T-helper 9 cell (primary cell): ENCODE data around the gene BFSP1.

Experiments
- DNase-seq: peaks from one replicate; pipeline ENCODE4 v3.0.0-alpha.2; 2020

The BFSP1 gene

GRCh38 chr20:17495826-17496225 lies 35.4 kb downstream of the BFSP1 start:
- no peak for DNase-seq

GRCh38 chr20:17494201-17494600 lies 37.0 kb downstream of the BFSP1 start:
- no peak for DNase-seq

GRCh38 chr20:17493173-17493572 lies 38.0 kb downstream of the BFSP1 start:
- no peak for DNase-seq

GRCh38 chr20:17491488-17491887 lies 39.7 kb downstream of the BFSP1 start:
- DNase-seq: no peak

- no peak for DNase-seq
Observed at GRCh38 chr20:17491041-17491440, 40.1 kb downstream of the BFSP1 start.

DNA sequence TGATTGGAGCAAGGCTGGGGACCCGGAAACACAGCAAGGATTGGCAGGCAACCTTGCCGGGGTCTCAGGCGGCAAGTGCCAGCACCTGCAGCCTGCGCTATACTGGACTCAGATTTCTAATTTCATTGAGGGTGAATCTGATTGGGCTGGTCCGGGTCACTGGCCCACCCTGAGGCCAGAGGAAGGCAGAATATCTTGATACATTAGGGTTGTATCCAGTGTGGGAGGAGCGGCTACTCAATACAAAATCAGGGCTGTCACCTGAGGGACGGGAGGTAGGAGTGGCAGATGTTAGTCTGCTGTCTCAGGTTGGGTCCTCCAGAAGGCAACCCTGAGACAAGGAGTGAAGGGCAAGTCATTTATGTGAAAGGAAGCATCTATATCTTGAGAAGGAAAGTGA lies 40.7 kb downstream of the BFSP1 start:
- no peak for DNase-seq

DNA sequence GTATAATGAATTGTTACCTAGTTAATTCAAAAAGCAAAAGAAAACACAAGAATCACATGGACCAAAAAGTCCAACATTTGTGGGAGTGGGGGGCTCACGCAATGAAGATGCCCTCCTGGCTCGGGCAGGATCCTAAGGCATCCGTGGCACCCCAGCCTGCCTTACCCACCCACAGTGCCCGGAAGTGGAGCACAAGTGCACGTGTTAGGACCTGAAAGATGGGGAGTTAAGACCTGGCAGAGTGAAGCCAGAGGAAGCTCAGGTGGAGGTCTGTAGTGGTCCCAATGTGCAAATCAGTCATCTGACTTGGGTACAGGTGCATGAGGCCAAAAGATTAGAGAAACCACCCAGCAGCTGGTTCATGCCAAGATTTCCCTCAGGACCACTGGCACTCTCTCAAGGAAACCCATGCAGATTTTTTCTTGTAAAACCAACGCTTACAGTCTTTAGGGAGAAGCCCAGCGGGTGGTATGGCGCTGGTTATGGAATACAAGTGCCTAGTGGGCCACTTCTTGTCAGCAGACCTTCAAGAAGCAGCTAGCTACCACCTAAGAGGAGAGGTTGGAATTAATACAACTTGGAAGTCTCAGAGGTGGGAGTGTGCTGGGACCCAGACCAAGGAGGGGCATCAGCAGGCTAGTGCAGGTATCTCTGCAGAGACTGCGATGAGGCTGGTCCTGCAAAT lies 42.1 kb downstream of the BFSP1 start:
- DNase-seq: no peak

- DNase-seq: no peak
Observed at GRCh38 chr20:17485017-17485416, 46.2 kb downstream of the BFSP1 start.

DNA sequence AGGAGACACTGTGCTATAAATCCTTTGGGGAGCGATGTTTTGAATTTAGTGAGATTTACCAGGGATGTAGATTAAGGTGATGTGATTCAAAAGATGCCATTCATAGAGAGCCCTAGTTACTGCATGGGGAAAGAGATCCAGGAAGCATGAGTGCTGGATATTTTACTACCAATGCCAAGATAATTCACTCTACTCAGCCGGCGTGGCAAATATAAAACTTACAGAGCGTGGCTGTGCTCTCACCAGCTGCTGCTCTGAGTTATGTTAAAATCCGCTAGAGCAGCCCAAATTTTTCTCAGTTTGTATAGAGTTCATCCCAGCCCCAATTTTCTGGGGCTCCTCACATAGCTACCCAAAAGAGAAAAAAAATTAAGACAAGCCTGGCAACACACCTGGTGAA lies 48.6 kb downstream of the BFSP1 start:
- no peak for DNase-seq

- DNase-seq: no peak
Observed at GRCh38 chr20:17481661-17482060, 49.5 kb downstream of the BFSP1 start.

DNA sequence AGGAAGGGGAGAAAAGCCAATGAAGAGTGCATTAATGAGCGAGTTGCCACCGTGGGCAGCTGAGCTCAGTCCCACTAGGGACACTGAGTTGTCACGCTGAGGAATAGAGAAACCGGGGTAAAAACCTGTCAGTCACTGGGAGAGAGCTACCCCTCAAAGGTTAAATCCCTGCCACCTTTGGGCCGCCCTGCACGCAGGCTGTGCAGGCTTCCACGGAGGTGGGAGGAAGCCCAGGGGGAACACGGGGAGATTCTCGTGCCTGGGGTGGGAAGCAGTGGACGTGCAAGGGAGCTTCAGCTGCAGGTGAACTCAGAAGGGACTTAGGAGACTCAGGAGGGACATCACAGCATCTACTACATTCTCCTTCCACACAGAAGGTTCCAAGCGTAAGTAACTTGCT lies 50.5 kb downstream of the BFSP1 start:
- DNase-seq: no peak

DNA sequence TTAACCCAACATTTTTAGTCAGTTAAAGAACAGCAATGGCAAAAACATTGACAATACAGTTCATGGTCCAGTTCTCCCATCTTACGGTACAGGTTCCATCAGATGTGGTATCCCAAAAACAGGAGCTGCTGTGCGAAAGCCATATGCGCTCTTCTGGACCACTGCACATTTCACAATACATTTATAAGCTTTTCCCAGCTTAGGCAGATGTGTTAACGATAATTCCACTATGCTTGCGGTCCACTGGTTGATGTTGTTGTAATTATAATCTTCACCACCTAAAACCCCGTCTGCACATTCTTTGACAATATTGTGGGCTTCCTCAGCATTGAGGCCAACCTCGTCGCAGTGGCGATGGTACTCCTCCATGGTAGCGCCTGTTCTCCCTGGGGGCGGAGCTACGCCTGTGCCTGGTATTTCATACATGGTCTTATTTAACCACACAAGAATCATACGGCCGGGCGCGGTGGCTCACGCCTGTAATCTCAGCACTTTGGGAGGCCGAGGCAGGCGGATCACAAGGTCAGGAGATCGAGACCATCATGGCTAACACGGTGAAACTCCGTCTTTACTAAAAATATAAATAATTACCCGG lies 52.0 kb downstream of the BFSP1 start:
- no peak for DNase-seq

- DNase-seq: no peak
Observed at GRCh38 chr20:17473659-17474058, 57.5 kb downstream of the BFSP1 start.

GRCh38 chr20:17471606-17472187 lies 59.5 kb downstream of the BFSP1 start:
- no peak for DNase-seq

GRCh38 chr20:17470973-17471372 lies 60.2 kb downstream of the BFSP1 start:
- DNase-seq: no peak

DNA sequence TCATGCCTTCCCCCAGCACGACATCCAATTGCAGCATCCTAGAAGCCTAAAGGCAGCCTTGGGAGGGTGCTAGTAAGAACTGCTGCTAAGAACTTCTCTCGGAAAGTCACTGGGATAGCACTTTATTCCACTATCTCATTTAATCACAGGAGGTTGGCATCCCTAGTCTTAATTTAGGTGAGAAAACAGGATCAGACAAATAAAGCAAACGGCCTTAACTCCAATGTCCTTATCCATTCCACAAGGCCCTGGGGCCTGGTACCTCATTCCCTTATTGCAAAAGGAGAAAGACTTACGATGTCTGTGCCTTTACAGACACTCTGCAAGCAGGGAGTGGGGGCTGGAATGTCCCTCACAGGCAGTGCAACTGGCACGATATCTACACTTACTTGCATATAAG lies 60.7 kb downstream of the BFSP1 start:
- DNase-seq: no peak

- DNase-seq: no peak
Observed at GRCh38 chr20:17469246-17470030, 61.7 kb downstream of the BFSP1 start.

DNA sequence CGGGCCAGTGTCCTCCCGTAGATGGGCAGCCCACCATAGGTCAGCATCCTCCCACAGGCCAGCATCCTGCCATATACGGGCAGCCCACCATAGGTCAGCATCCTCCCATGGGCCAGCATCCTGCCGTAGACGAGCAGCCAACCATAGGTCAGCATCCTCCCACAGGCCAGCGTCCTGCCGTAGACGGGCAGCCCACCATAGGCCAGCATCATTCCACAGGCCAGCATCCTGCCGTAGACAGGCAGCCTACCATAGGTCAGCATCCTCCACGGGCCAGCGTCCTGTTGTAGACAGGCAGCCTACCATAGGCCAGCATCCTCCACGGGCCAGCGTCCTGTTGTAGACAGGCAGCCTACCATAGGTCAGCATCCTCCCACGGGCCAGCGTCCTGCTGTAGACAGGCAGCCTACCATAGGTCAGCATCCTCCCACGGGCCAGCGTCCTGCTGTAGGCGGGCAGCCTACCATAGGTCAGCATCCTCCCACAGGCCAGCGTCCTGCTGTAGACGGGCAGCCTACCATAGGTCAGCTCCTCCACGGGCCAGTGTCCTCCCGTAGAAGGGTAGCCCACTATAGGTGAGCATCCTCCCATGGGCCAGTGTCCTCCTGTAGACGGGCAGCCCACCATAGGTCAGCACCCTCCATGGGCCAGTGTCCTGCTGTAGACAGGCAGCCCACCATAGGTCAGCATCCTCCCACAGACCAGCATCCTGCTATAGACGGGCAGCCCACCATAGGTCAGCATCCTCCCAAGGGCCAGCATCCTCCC lies 62.9 kb downstream of the BFSP1 start:
- DNase-seq: no peak

DNA sequence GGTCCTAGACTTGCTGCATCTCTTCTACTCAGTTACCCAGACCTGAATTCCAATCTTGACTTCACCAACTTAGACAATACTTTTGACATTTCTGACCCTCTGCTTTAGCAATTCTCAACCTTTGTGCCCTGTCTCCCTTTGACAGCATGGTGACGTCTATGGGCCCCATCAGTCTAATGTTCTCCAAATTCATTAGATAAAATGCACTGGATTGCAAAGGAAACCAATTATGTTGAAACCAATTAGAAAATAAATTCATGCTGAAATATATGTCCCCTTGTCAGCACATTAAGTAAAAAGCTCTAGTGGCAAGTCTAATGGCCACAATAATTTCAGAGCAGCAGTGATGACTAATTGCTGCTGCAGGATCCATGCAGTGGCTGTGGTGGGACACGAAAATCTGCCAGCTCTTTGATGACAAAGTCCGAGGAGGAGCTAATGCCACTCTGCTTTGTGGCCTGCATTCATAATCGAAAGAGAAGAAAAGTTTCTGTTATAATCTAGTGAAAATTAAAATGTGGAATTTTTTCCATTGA lies 64.0 kb downstream of the BFSP1 start:
- no peak for DNase-seq

DNA sequence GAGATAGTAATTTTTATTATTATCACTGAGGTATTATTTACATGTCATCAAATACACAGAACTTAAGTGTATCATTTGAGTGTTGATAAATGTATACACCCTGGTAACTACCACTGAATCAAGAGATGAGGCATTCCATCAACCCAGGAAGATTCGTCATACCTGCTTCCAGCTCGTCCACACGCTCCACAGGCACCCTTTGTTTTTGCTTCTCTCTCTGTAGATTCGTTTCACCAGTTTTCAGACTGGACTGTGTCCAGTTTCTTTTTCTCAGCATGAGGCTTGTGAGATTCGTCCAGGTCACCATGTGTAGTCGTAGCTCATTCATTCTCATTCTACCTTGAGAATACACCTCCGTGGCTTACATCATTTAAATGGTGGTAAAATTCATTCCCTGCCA lies 64.5 kb downstream of the BFSP1 start:
- DNase-seq: no peak

- no peak for DNase-seq
Observed at GRCh38 chr20:17465236-17465635, 65.9 kb downstream of the BFSP1 start.

GRCh38 chr20:17463711-17464110 lies 67.5 kb downstream of the BFSP1 start:
- no peak for DNase-seq

DNA sequence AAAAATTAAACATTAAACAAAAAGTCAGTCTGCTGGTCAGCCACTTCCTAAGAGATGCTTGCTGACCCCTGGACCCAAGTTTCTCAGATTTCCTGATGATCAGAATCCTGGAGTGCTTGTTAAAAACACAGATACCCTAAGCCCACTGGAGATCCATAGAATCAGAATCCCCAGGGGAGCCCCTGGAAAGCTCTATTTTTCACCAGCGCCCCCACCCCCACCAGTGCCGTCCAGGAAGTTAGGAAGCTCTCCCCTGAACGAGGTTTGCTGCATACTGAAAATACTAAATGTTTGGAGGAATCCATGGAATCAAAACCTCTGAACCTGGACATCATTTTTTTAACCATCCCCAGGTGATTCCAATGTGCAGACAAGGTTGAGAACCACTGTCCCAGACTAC lies 69.2 kb downstream of the BFSP1 start:
- no peak for DNase-seq
